Caco-2 (cell line): Measurements from ENCODE around the gene AMH. TPM values are rescaled to one million over a fixed set of nuclear protein-coding genes. Genes with fewer than 3 reads are reported as not detected.

Source experiments
- BruUV-seq: library from RNA; stranded (reverse); fragments of 400-500 nt; replicated peaks from 2 replicates; lab custom pipeline; 2021; lab: Mats Ljungman, UMichigan
- CTCF ChIA-PET: fragments of 300-600 bp; sonication (Branson Sonifier 250); formaldehyde crosslinking; loops from one replicate; lab custom pipeline; 2022; ENCODE audit warnings: antibody characterized with exemption; lab: Charles Lee
- POLR2A ChIA-PET: fragments of 300-600 bp; sonication (Branson Sonifier 250); formaldehyde crosslinking; loops from one replicate; lab custom pipeline; 2022; ENCODE audit warnings: antibody characterized with exemption; lab: Charles Lee
- DNase-seq, 2 experiments: peaks; one replicate each; pipeline versions ENCODE4 v3.0.0 to v3.0.0-alpha.2; 2020 to 2022
- H3K27me3 ChIP-seq: replicated peaks from 2 replicates; pipeline ENCODE4 v1.6.0; 2011; ENCODE audit warnings: low read length; ENCODE audit not compliant: control insufficient read depth, insufficient read depth
- H3K36me3 ChIP-seq: 2 replicates; pipeline ENCODE4 v1.5.1; 2011; ENCODE audit warnings: low read length; ENCODE audit not compliant: control insufficient read depth, insufficient read depth
- H3K4me1 ChIP-seq: fragments of 250-450 bp; sonication (Bioruptor Pico); 2 replicates; pipeline ENCODE4 v1.5.1; 2020; ENCODE audit warnings: mild to moderate bottlenecking
- H3K4me3 ChIP-seq: 2 replicates; pipeline ENCODE4 v1.5.1; 2011; ENCODE audit warnings: low read depth, mild to moderate bottlenecking, control low read depth, low read length
- H3K9me3 ChIP-seq: fragments of 250-450 bp; sonication (Bioruptor Pico); 2 replicates; pipeline ENCODE4 v1.5.1; 2020; ENCODE audit warnings: mild to moderate bottlenecking, moderate library complexity
- H3K27ac Mint-ChIP-seq: one replicate; pipeline ENCODE4 v1.8.0; 2022; ENCODE audit warnings: mixed read lengths; ENCODE audit not compliant: unreplicated experiment
- H3K27me3 Mint-ChIP-seq: one replicate; pipeline ENCODE4 v1.8.0; 2022; ENCODE audit warnings: mixed read lengths; ENCODE audit not compliant: insufficient read depth, unreplicated experiment
- H3K36me3 Mint-ChIP-seq: one replicate; pipeline ENCODE4 v1.8.0; 2022; ENCODE audit warnings: mild to moderate bottlenecking, mixed read lengths; ENCODE audit not compliant: insufficient read depth, unreplicated experiment
- H3K4me1 Mint-ChIP-seq: one replicate; pipeline ENCODE4 v1.8.0; 2022; ENCODE audit warnings: low read depth, mixed read lengths; ENCODE audit not compliant: unreplicated experiment
- H3K4me3 Mint-ChIP-seq: one replicate; pipeline ENCODE4 v1.8.0; 2022; ENCODE audit warnings: mild to moderate bottlenecking, moderate library complexity, mixed read lengths; ENCODE audit not compliant: unreplicated experiment
- H3K9me3 Mint-ChIP-seq: one replicate; pipeline ENCODE4 v1.8.0; 2022; ENCODE audit warnings: mixed read lengths; ENCODE audit not compliant: unreplicated experiment
- CTCF ChIP-seq, 2 experiments: fragments of 200-600 bp in 1 of 2; IDR thresholded peaks; 1 replicate in 1 of 2; 2 replicates in 1 of 2; pipeline versions ENCODE4 v1.5.1 to v1.8.0; 2011 to 2022; ENCODE audit warnings: antibody characterized with exemption in 1 of 2, control low read depth in 1 of 2, inconsistent platforms in 1 of 2, low read depth in 1 of 2, low read length in 1 of 2, mild to moderate bottlenecking in 1 of 2, moderate library complexity in 1 of 2; ENCODE audit not compliant: insufficient read depth in 1 of 2, severe bottlenecking in 1 of 2, unreplicated experiment in 1 of 2
- intact Hi-C: fragments of 100-400 bp; cut with micrococcal nuclease; formaldehyde crosslinking; loops from one replicate; pipeline ENCODE4 v1.10.0; 2022; ENCODE audit not compliant: unreplicated experiment
- total RNA-seq: library from RNA; stranded (reverse); gene quantifications from 2 replicates; pipeline ENCODE4 v1.2.3, GENCODE V29; 2022

AMH gene
- total RNA-seq, 1 experiment from 2014 or later: 19.4 TPM

GRCh38 chr19:2244486-2244885, 4.6 kb upstream of the AMH start:
- POLR2A ChIA-PET: no interaction called here
- CTCF ChIA-PET: no interaction called here
- no peak for DNase-seq
- Histone ChIP-seq H3K4me3 (no peak overlapping the region), H3K9me3 (no peaks in the 10 kb centered on the region), H3K4me1 (peaks cover 23% of the 10 kb centered on the region), H3K36me3 (peaks cover 2% of the 10 kb centered on the region), H3K27me3 (no peaks in the 10 kb centered on the region)
- Mint-ChIP-seq H3K4me3 (no peak overlapping the region), H3K36me3 (peaks cover 88% of the 10 kb centered on the region), H3K27me3 (no peaks in the 10 kb centered on the region), H3K9me3 (no peaks in the 10 kb centered on the region), H3K4me1 (peaks cover 16% of the 10 kb centered on the region), H3K27ac (no peak overlapping the region)
- no TSS peak for BruUV-seq
- intact Hi-C loops: no loop called here
- no peak for TF ChIP-seq CTCF (IDR thresholded peaks at IDR 0.05; ENCODE audit: insufficient read depth in 1 of 2, low read depth in 1 of 2, low read length in 1 of 2, severe bottlenecking in 1 of 2, unreplicated experiment in 1 of 2)

GRCh38 chr19:2245273-2245672, 3.9 kb upstream of the AMH start:
- no peak for TF ChIP-seq CTCF (IDR thresholded peaks at IDR 0.05; ENCODE audit: insufficient read depth in 1 of 2, low read depth in 1 of 2, low read length in 1 of 2, severe bottlenecking in 1 of 2, unreplicated experiment in 1 of 2)
- Mint-ChIP-seq H3K36me3 (peaks cover 86% of the 10 kb centered on the region), H3K4me3 (no peak overlapping the region), H3K9me3 (no peaks in the 10 kb centered on the region), H3K4me1 (peaks cover 8% of the 10 kb centered on the region), H3K27me3 (no peaks in the 10 kb centered on the region), H3K27ac (no peak overlapping the region)
- H3K4me1 ChIP-seq: peaks cover 23% of the 10 kb centered on the region
- BruUV-seq: no TSS peak
- H3K36me3 ChIP-seq: peaks cover 2% of the 10 kb centered on the region
- no peaks in the 10 kb centered on the region for H3K27me3 ChIP-seq
- CTCF ChIA-PET: no interaction called here
- H3K4me3 ChIP-seq: no peak overlapping the region
- intact Hi-C loops: no loop called here
- no peaks in the 10 kb centered on the region for H3K9me3 ChIP-seq
- POLR2A ChIA-PET: no interaction called here
- no peak for DNase-seq

GRCh38 chr19:2246014-2246620, 3.0 kb upstream of the AMH start:
- Histone ChIP-seq H3K27me3 (no peaks in the 10 kb centered on the region), H3K4me3 (no peak overlapping the region), H3K4me1 (peaks cover 14% of the 10 kb centered on the region), H3K9me3 (no peaks in the 10 kb centered on the region), H3K36me3 (peaks cover 2% of the 10 kb centered on the region)
- no peak for TF ChIP-seq CTCF (IDR thresholded peaks at IDR 0.05; ENCODE audit: insufficient read depth in 1 of 2, low read depth in 1 of 2, low read length in 1 of 2, severe bottlenecking in 1 of 2, unreplicated experiment in 1 of 2)
- Mint-ChIP-seq H3K4me3 (no peak overlapping the region), H3K9me3 (no peaks in the 10 kb centered on the region), H3K27ac (no peak overlapping the region), H3K4me1 (peaks cover 6% of the 10 kb centered on the region), H3K36me3 (peaks cover 86% of the 10 kb centered on the region), H3K27me3 (no peaks in the 10 kb centered on the region)
- ChIA-PET CTCF (no interaction called here), POLR2A (no interaction called here)
- no TSS peak for BruUV-seq
- intact Hi-C loops: no loop called here
- no peak for DNase-seq
